Measurements from ENCODE around the gene POLN.

DNA sequence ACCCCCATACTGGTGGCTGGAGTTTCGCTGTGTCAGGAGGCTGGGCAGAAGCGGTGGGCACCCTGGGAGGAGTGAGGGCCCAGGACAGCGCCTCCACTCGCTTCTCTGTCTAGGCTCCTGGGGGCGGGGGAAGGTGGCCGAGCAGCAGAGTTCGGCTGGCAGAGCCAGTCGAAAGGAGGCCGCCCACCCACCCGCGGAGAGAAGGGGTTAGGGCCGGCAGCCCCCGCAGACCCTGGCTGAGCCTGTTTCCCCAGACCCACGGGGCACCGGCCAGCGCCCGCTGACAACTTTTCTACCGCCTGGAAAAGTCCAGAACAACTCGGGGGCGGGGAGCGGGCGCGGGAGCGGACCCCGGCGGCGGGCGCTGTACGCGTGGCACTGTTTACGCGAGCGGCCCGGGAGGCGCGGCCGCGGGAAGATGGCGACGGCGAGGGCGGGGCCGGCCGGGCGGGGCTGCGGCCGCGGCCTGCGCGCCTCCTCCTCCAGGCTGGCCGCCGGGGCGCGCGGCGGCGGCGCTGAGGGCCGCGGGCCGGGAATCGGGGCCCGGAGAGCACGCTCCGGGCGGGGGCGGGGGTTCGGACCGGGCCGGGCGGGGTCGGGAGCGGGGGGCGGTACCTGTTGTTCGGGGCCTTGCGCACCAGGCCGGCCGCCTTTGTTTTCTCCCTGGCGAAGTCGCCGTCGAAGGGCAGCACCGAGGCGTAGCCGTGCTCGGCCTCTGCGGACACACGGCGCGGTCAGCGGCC is 19.4 kb upstream of the POLN start:
- TF ChIP-seq, protein P1, sequence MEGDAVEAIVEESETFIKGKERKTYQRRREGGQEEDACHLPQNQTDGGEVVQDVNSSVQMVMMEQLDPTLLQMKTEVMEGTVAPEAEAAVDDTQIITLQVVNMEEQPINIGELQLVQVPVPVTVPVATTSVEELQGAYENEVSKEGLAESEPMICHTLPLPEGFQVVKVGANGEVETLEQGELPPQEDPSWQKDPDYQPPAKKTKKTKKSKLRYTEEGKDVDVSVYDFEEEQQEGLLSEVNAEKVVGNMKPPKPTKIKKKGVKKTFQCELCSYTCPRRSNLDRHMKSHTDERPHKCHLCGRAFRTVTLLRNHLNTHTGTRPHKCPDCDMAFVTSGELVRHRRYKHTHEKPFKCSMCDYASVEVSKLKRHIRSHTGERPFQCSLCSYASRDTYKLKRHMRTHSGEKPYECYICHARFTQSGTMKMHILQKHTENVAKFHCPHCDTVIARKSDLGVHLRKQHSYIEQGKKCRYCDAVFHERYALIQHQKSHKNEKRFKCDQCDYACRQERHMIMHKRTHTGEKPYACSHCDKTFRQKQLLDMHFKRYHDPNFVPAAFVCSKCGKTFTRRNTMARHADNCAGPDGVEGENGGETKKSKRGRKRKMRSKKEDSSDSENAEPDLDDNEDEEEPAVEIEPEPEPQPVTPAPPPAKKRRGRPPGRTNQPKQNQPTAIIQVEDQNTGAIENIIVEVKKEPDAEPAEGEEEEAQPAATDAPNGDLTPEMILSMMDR (IDR thresholded peaks at IDR 0.05): no peak
- TF ChIP-seq POLR2AphosphoS5 (IDR thresholded peaks at IDR 0.05) (peak; percentile 9), POLR2A (IDR thresholded peaks at IDR 0.05) (no peak)
